GM12878 (cell line): Measurements from ENCODE around the gene COL17A1. TPM values are rescaled to one million over a fixed set of nuclear protein-coding genes. Genes with fewer than 3 reads are reported as not detected.

ENCODE experiments used
- ATAC-seq: fragments of 200-7000 bp; cut with Tn5 transposase; 3 replicates; pipeline ENCODE4 v1.9.1; 2020; ENCODE audit warnings: mild to moderate bottlenecking, moderate library complexity
- BruUV-seq: library from RNA; stranded (reverse); fragments of 400-500 nt; replicated peaks from 2 replicates; lab custom pipeline; 2021; lab: Mats Ljungman, UMichigan
- CTCF ChIA-PET: fragments of 300-600 bp; sonication (Branson Sonifier 250); formaldehyde crosslinking; extraction: SDS; loops from one replicate; lab custom pipeline; 2021; ENCODE audit warnings: inconsistent platforms; lab: Yijun Ruan, JAX
- POLR2A ChIA-PET: fragments of 350-600 bp; formaldehyde crosslinking; extraction: SDS; loops from one replicate; lab custom pipeline; 2021; ENCODE audit warnings: inconsistent platforms; lab: Charles Lee
- RAD21 ChIA-PET: fragments of 300-600 bp; sonication (Branson Sonifier 250); formaldehyde crosslinking; loops from one replicate; lab custom pipeline; 2023; ENCODE audit warnings: antibody characterized with exemption; ENCODE audit not compliant: unreplicated experiment; lab: Charles Lee
- SMC1A ChIA-PET: fragments of 300-600 bp; sonication (Branson Sonifier 250); formaldehyde crosslinking; loops from one replicate; lab custom pipeline; 2023; ENCODE audit not compliant: unreplicated experiment, uncharacterized antibody; lab: Charles Lee
- DNase-seq: peaks from one replicate; pipeline ENCODE4 v3.0.0-alpha.2; 2011; ENCODE audit warnings: low read depth, low spot score
- FAIRE-seq: peaks from 3 replicates; lab custom pipeline; 2011; peaks lifted over from hg19 to GRCh38; lab: Jason Lieb, UNC
- H2AFZ ChIP-seq: 2 replicates; pipeline ENCODE4 v1.6.0; 2011; ENCODE audit warnings: low read depth, low read length, control low read depth; ENCODE audit not compliant: control insufficient read depth
- H3K27ac ChIP-seq: 2 replicates; pipeline ENCODE4 v1.5.1; 2011; ENCODE audit warnings: control low read depth; ENCODE audit not compliant: control insufficient read depth, insufficient read depth
- H3K27me3 ChIP-seq, 2 experiments: replicated peaks in 1 of 2; 2 replicates each; pipeline versions ENCODE4 v1.6.0 to v1.6.1; 2011; ENCODE audit warnings: low read length in 1 of 2; ENCODE audit not compliant: control insufficient read depth in 2 of 2, insufficient read depth in 2 of 2
- H3K36me3 ChIP-seq, 2 experiments: 2 replicates each; pipeline ENCODE4 v1.5.1; 2011; ENCODE audit warnings: low read length in 1 of 2; ENCODE audit not compliant: control insufficient read depth in 2 of 2, insufficient read depth in 2 of 2
- H3K4me1 ChIP-seq: 2 replicates; pipeline ENCODE4 v1.6.1; 2011; ENCODE audit warnings: mild to moderate bottlenecking, low read length, moderate library complexity, mixed read lengths; ENCODE audit not compliant: control insufficient read depth, insufficient read depth
- H3K4me2 ChIP-seq: 2 replicates; pipeline ENCODE4 v1.6.0; 2011; ENCODE audit warnings: control low read depth; ENCODE audit not compliant: control insufficient read depth, insufficient read depth
- H3K4me3 ChIP-seq: fragments of 200-600 bp; sonication (generic); 2 replicates; pipeline ENCODE4 v1.5.1; 2016
- H3K79me2 ChIP-seq: 2 replicates; pipeline ENCODE4 v1.6.0; 2011; ENCODE audit warnings: low read length; ENCODE audit not compliant: control insufficient read depth, insufficient read depth
- H3K9ac ChIP-seq: 2 replicates; pipeline ENCODE4 v1.8.0; 2011; ENCODE audit warnings: low read length, control low read depth, mixed read lengths; ENCODE audit not compliant: control insufficient read depth, insufficient read depth
- H3K9me3 ChIP-seq: replicated peaks from 3 replicates; pipeline ENCODE4 v1.5.1; 2011; ENCODE audit warnings: mild to moderate bottlenecking, low read length; ENCODE audit not compliant: control insufficient read depth, insufficient read depth
- H4K20me1 ChIP-seq: 2 replicates; pipeline ENCODE4 v1.6.0; 2011; ENCODE audit not compliant: control insufficient read depth, insufficient read depth
- BMI1 ChIP-seq: fragments of 450-650 bp; IDR thresholded peaks from 2 replicates; pipeline ENCODE4 v1.6.1; 2016; ENCODE audit warnings: mild to moderate bottlenecking, moderate library complexity, borderline replicate concordance
- CBX5 ChIP-seq: sonication (generic); IDR thresholded peaks from 2 replicates; pipeline ENCODE4 v1.6.1; 2016; ENCODE audit warnings: low read depth, moderate library complexity, mild to moderate bottlenecking, inconsistent platforms
- CHD4 ChIP-seq: fragments of 200-600 bp; sonication (generic); IDR thresholded peaks from 2 replicates; pipeline ENCODE4 v1.6.1; 2016; ENCODE audit warnings: mild to moderate bottlenecking
- EZH2 ChIP-seq: IDR thresholded peaks from 2 replicates; pipeline ENCODE4 v1.6.1; 2012; ENCODE audit warnings: low read depth, mild to moderate bottlenecking, control low read depth, inconsistent platforms, low read length, borderline replicate concordance; ENCODE audit not compliant: control insufficient read depth
- IRF4 ChIP-seq: IDR thresholded peaks from 2 replicates; pipeline ENCODE4 v1.6.1; 2011; ENCODE audit warnings: low read depth, low read length
- LARP7 ChIP-seq: fragments of 450-650 bp; IDR thresholded peaks from 2 replicates; pipeline ENCODE4 v1.6.1; 2017; ENCODE audit warnings: mild to moderate bottlenecking
- MTA3 ChIP-seq: IDR thresholded peaks from 2 replicates; pipeline ENCODE4 v1.6.1; 2012; ENCODE audit warnings: low read length, inconsistent platforms, borderline replicate concordance
- POLR2AphosphoS5 ChIP-seq: IDR thresholded peaks from 2 replicates; pipeline ENCODE4 v1.6.1; 2011; ENCODE audit warnings: mild to moderate bottlenecking, low read length, inconsistent platforms
- SMAD5 ChIP-seq: IDR thresholded peaks from 2 replicates; pipeline ENCODE4 v1.6.1; 2016; ENCODE audit warnings: antibody characterized with exemption, low read depth
- SPI1 ChIP-seq: IDR thresholded peaks from 2 replicates; pipeline ENCODE4 v1.6.1; 2011; ENCODE audit warnings: low read depth, mild to moderate bottlenecking, low read length, moderate library complexity, borderline replicate concordance; ENCODE audit not compliant: insufficient read depth
- SUPT20H ChIP-seq: IDR thresholded peaks from 2 replicates; pipeline ENCODE4 v1.6.1; 2011; ENCODE audit warnings: low read depth, mild to moderate bottlenecking, low read length, moderate library complexity, borderline replicate concordance; ENCODE audit not compliant: control insufficient read depth
- ZBED1 ChIP-seq: IDR thresholded peaks from 2 replicates; pipeline ENCODE4 v1.6.1; 2016; ENCODE audit warnings: borderline replicate concordance
- ZNF384 ChIP-seq: IDR thresholded peaks from 2 replicates; pipeline ENCODE4 v1.6.1; 2012; ENCODE audit warnings: low read depth, mild to moderate bottlenecking, low read length, improper control_type of control experiment, borderline replicate concordance
- WGBS: methylation state at CpG from one replicate; pipeline ENCODE4 v1.1.6; 2016; ENCODE audit warnings: low lambda C conversion rate; ENCODE audit not compliant: insufficient replicate concordance, insufficient coverage; ENCODE audit errors: missing lambda C conversion rate; 5-methylcytosine and 5-hydroxymethylcytosine counted together
- in situ Hi-C: fragments of 300-500 bp; cut with MboI; formaldehyde crosslinking; loops from 9 replicates; pipeline ENCODE4 v1.14.3; 2018; ENCODE audit warnings: mixed read lengths
- intact Hi-C: fragments of 100-400 bp; cut with micrococcal nuclease; formaldehyde crosslinking; loops from one replicate; pipeline ENCODE4 v1.14.2; 2022; ENCODE audit not compliant: unreplicated experiment
- polyA plus RNA-seq, 11 experiments: library from polyadenylated mRNA; depleted of rRNA in 4 of 11; unstranded in 6 of 11; stranded (reverse) in 5 of 11; fragments of >200 nt; fragmentation: Nextera tagmentation in 4 of 11; fragmentation: Illumina TruSeq in 1 of 11; extraction: Ambion mirVana in 4 of 11; extraction: Trizol in 1 of 11; gene quantifications; 1 replicate in 1 of 11; 2 replicates in 10 of 11; pipeline versions ENCODE4 v1.2.1 to v1.2.3, GENCODE V29; 2011 to 2016; ENCODE audit warnings: inconsistent platforms in 2 of 11, missing spikeins in 2 of 11, low read depth in 1 of 11
- total RNA-seq, 4 experiments: library from RNA; depleted of rRNA in 3 of 4; stranded (reverse); fragments of >200 nt in 3 of 4; fragmentation: Illumina TruSeq in 1 of 4; extraction: Trizol in 1 of 4; gene quantifications; 2 replicates each; pipeline versions ENCODE4 v1.2.1 to v1.2.3, GENCODE V29; 2013 to 2021
- TF ChIP-seq, protein P1 (sequence below): fragments of 450-650 bp; IDR thresholded peaks from 2 replicates; pipeline ENCODE4 v1.6.1; 2017; ENCODE audit warnings: low read depth, mild to moderate bottlenecking, moderate library complexity
- TF ChIP-seq, protein P2 (sequence below): IDR thresholded peaks from 2 replicates; pipeline ENCODE4 v1.6.1; 2012; ENCODE audit warnings: low read length, inconsistent platforms

COL17A1 gene
- total and polyA plus RNA-seq, 10 of the 15 experiments (the other 5 are each of a cell fraction or from before 2014, with no cell fraction given): 0.08 to 0.22 TPM; not detected in 8

DNA sequence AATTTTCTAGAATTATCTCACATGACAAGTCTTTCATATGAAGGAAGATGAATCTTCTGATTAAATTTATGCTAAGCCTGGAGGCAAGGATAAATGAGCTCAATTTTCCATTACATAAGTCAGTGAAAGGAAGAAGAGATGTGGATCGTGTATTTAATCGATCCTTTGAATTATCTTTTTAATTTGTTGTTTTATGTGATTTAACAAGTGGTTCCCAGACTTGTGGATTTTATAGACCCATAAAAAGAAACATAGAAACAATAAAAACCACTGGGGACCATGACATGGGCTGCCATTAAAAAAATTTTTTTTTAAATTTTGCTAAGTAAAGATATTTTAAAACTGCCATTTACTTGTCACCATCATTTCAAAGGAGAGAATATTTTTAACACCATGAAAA lies 73.8 kb downstream of the COL17A1 start:
- 100% methylated on average over 2 of the region's 2 CpGs for WGBS
- ChIA-PET RAD21 (no interaction called here), CTCF (interaction anchor here (1.1 kb wide), 1 partner anchor 17 kb away, joined by 4 read pairs; no protein-coding TSS in a partner anchor), SMC1A (interaction anchor here (1.0 to 3.9 kb wide), 6 partner anchors 13 to 111 kb away, joined by 3 to 15 read pairs (median 5); partner anchors contain the start of gene SFR1), POLR2A (interaction anchor here (0.9 kb wide), 1 partner anchor 9 kb away, joined by 3 read pairs; no protein-coding TSS in a partner anchor)
- no peaks in the 10 kb centered on the region for H4K20me1 ChIP-seq
- BruUV-seq: no TSS peak
- H3K36me3 ChIP-seq: peaks cover 0 to 3% of the 10 kb centered on the region in 2 experiments; a peak in 1 of 4 replicates
- H3K4me2 ChIP-seq: no peak overlapping the region
- in situ Hi-C loops (no loop called here), intact Hi-C loops (loop anchor here (5.0 kb wide), 1 partner anchor 125 kb away; no protein-coding TSS in a partner anchor)
- H3K9ac ChIP-seq: no peak overlapping the region
- H3K27ac ChIP-seq: no peak overlapping the region
- no peaks in the 10 kb centered on the region for H3K79me2 ChIP-seq
- TF ChIP-seq BMI1: no peak
- no peak for TF ChIP-seq ZNF384
- TF ChIP-seq, protein P1, sequence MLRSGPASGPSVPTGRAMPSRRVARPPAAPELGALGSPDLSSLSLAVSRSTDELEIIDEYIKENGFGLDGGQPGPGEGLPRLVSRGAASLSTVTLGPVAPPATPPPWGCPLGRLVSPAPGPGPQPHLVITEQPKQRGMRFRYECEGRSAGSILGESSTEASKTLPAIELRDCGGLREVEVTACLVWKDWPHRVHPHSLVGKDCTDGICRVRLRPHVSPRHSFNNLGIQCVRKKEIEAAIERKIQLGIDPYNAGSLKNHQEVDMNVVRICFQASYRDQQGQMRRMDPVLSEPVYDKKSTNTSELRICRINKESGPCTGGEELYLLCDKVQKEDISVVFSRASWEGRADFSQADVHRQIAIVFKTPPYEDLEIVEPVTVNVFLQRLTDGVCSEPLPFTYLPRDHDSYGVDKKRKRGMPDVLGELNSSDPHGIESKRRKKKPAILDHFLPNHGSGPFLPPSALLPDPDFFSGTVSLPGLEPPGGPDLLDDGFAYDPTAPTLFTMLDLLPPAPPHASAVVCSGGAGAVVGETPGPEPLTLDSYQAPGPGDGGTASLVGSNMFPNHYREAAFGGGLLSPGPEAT: no peak
- no peak for TF ChIP-seq SMAD5
- TF ChIP-seq ZBED1: no peak
- TF ChIP-seq IRF4: no peak
- no peak for TF ChIP-seq POLR2AphosphoS5
- no peak for TF ChIP-seq MTA3
- TF ChIP-seq SUPT20H: no peak
- TF ChIP-seq CHD4: no peak
- no peak for TF ChIP-seq LARP7
- TF ChIP-seq CBX5: no peak
- TF ChIP-seq, protein P2, sequence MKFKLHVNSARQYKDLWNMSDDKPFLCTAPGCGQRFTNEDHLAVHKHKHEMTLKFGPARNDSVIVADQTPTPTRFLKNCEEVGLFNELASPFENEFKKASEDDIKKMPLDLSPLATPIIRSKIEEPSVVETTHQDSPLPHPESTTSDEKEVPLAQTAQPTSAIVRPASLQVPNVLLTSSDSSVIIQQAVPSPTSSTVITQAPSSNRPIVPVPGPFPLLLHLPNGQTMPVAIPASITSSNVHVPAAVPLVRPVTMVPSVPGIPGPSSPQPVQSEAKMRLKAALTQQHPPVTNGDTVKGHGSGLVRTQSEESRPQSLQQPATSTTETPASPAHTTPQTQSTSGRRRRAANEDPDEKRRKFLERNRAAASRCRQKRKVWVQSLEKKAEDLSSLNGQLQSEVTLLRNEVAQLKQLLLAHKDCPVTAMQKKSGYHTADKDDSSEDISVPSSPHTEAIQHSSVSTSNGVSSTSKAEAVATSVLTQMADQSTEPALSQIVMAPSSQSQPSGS: no peak
- no peak for TF ChIP-seq EZH2
- TF ChIP-seq SPI1: no peak
- no peak overlapping the region for H2AFZ ChIP-seq
- no peak overlapping the region for H3K4me3 ChIP-seq
- no peaks in the 10 kb centered on the region for H3K4me1 ChIP-seq
- no peaks in the 10 kb centered on the region for H3K27me3 ChIP-seq
- no peaks in the 10 kb centered on the region for H3K9me3 ChIP-seq
- FAIRE-seq (no peak), DNase-seq (no peak), ATAC-seq (no peak)
